MG63 (cell line): ENCODE data around the gene MCU. TPM values are rescaled to one million over a fixed set of nuclear protein-coding genes. Genes with fewer than 3 reads are reported as not detected.
A peak's percentile ranks its signal among the peaks of the same experiment; 100 is the strongest.
"Not testable (repeated sequence)": the region's sequence is repeated elsewhere in the genome, so short reads cannot be mapped to it uniquely, and the experiment has no call there.

Experiments used
- DNase-seq: peaks from one replicate; pipeline ENCODE4 v3.0.0-alpha.2; 2020
- H3K27me3 ChIP-seq: fragments of 250-450 bp; sonication (Bioruptor Pico); 2 replicates; pipeline ENCODE4 v1.5.1; 2020; ENCODE audit warnings: mild to moderate bottlenecking, moderate library complexity
- H3K36me3 ChIP-seq: fragments of 250-450 bp; sonication (Bioruptor Pico); 2 replicates; pipeline ENCODE4 v1.5.1; 2020; ENCODE audit warnings: mild to moderate bottlenecking, moderate library complexity
- H3K4me3 ChIP-seq: fragments of 250-450 bp; sonication (Bioruptor Pico); 2 replicates; pipeline ENCODE4 v1.5.1; 2020; ENCODE audit warnings: mild to moderate bottlenecking, moderate library complexity
- H3K9me3 ChIP-seq: fragments of 250-450 bp; sonication (Bioruptor Pico); 2 replicates; pipeline ENCODE4 v1.5.1; 2020; ENCODE audit warnings: mild to moderate bottlenecking, moderate library complexity
- total RNA-seq: library from RNA; depleted of rRNA; stranded (reverse); fragments of >200 nt; shearing (Covaris generic); gene quantifications from 2 replicates; pipeline ENCODE4 v1.2.3, GENCODE V29; 2014; ENCODE audit warnings: low replicate concordance

Gene MCU
- total RNA-seq, 1 experiment from 2014 or later = 24.5 TPM

DNA sequence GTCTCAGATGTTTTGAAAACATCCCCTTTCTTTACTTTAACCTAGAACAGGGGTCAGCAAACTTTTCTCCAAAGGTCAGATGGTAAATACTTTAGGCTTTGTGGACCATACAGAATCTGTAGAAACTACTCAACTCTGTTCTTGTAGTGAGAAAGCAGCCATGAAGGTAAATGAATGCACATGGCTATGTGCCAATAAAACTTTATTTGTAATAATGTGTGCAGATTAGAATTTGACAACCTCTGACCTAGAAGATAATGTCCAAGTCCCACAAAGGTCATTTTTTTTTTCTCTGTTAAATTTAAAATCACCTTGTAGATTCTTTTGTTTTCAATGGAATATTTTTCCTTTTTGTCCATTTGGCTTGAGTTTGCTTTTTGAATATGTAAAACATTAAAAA lies 218.8 kb downstream of the MCU start:
- Histone ChIP-seq H3K4me3 (no peak overlapping the region), H3K36me3 (no peaks in the 10 kb centered on the region), H3K27me3 (no peaks in the 10 kb centered on the region), H3K9me3 (no peaks in the 10 kb centered on the region)
- DNase-seq = no peak

- no peaks in the 10 kb centered on the region for H3K36me3 ChIP-seq
- no peaks in the 10 kb centered on the region for H3K9me3 ChIP-seq
- H3K4me3 ChIP-seq = no peak overlapping the region
- no peak for DNase-seq
- H3K27me3 ChIP-seq = no peaks in the 10 kb centered on the region
Observed at GRCh38 chr10:72911758-72912157, 219.8 kb downstream of the MCU start.

DNA sequence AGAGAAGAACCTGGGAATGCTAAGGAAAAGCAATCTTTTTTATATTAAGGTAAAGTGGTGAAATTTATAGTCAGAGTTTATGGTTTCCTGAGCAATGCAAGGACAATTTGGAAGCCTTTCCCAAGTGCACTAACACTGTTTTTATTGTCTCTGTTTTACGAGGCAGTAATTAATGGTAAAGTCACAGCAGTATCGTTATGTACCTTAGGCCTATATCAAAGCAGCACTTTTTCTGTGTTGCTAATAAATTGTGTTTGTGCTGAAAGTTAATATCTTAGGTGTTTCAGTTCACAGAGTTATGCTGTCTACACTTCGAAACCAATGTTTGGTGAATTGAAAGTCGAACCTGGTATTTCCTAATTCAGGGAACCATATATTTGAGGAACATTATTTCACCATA lies 220.8 kb downstream of the MCU start:
- Histone ChIP-seq H3K36me3 (no peaks in the 10 kb centered on the region), H3K9me3 (no peaks in the 10 kb centered on the region), H3K27me3 (no peaks in the 10 kb centered on the region), H3K4me3 (no peak overlapping the region)
- DNase-seq = no peak

DNA sequence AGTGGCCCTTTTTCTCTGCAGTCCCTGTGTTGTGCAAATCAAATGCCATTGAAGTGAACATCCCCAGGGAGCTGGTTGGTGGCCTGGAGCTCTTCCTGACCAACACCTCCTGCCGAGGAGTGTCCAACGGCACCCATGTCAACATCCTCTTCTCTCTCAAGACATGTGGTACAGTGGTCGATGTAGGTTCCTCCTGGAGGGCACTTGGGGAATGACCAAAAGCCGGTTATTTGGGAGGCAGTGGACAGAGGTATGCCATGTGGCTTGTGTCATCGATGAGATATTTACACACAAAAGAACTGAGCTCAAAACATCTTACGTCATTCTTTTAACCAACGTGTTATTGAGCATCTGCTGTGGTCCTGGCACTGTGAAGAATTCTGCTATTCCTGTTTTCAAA lies 221.3 kb downstream of the MCU start:
- no peak for DNase-seq
- Histone ChIP-seq H3K27me3 (no peaks in the 10 kb centered on the region), H3K36me3 (no peaks in the 10 kb centered on the region), H3K4me3 (no peak overlapping the region), H3K9me3 (no peaks in the 10 kb centered on the region)

DNA sequence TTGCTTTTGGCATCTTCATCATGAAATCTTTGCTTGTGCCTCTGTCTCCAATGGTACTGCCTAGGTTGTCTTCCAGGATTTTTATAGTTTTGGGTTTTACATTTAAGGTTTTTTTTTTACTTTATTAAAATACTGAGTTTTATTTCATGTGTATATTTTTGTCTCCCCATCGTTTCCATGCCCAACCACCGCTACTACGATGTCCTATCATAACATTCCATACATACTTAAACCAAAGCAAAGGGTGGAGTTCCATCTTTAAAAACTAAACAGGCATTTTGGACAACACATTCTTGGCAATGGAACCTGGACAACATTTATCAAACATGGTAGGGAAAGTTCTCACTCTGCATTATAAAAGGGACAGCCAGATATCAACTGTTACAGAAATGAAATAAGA lies 225.3 kb downstream of the MCU start:
- H3K9me3 ChIP-seq, H3K27me3 ChIP-seq, H3K36me3 ChIP-seq, H3K4me3 ChIP-seq, DNase-seq: not testable (repeated sequence)

DNA sequence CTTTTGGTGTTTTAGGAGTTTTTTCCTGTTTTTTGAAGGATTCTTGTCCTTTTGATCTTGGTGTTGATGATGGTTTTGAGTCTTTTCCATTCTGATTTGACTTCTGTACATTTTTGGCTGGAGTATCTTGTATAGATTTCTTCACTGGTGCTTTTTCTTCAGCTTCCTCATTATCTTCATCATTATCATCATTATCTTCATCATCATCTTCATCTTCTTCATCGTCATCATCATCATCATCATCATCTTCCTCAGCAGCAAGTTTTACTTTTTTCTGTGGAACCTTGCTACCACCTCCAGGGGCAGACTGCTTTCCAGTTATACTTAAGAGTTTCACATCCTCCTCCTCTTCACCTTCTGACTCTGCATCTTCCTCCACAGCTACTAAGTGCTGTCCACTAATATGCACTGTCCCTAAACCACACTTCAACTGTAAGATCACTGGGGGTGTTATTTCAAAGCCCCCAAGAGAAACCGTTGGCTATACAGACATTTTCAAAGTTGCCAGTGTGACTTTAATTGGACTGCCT lies 225.9 kb downstream of the MCU start:
- not testable (repeated sequence) for H3K36me3 ChIP-seq, H3K4me3 ChIP-seq, H3K27me3 ChIP-seq, DNase-seq, H3K9me3 ChIP-seq

DNA sequence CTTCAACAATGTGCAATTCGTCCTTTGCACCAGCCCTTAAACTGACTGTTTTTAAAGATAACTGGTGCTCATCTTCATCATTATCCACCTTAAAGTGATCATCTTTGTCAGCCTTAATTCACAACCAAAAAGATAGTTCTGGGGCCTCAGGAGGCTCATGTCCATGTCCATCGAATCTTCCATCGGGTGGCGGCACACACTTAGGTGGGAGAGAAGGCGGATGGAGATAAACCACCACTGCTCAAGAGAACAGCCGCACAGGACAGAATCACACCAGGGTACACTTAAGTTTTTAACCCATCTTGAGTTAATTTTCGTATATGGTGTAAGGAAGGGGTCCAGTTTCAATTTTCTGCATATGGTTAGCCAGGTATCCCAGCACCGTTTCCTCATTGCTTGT lies 226.4 kb downstream of the MCU start:
- H3K27me3 ChIP-seq = no peaks in the 10 kb centered on the region
- no peaks in the 10 kb centered on the region for H3K36me3 ChIP-seq
- no peak overlapping the region for H3K4me3 ChIP-seq
- peaks cover 3% of the 10 kb centered on the region for H3K9me3 ChIP-seq
- no peak for DNase-seq

GRCh38 chr10:72921147-72921683 lies 229.3 kb downstream of the MCU start:
- not testable (repeated sequence) for H3K36me3 ChIP-seq, H3K4me3 ChIP-seq, H3K27me3 ChIP-seq, H3K9me3 ChIP-seq, DNase-seq

DNA sequence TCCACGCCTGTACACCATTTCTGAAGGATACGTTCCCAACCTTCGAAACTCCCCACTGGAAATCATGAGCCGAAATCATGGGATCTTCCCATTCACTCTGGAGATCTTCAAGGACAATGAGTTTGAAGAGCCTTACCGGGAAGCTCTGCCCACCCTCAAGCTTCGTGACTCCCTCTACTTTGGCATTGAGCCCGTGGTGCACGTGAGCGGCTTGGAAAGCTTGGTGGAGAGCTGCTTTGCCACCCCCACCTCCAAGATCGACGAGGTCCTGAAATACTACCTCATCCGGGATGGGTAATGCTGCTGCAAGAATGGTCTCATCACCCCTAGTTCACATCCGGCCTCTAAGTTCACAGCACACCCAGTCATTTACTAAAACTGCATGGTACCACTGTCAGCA lies 232.4 kb downstream of the MCU start:
- H3K36me3 ChIP-seq = no peaks in the 10 kb centered on the region
- H3K9me3 ChIP-seq = peaks cover 3% of the 10 kb centered on the region
- H3K27me3 ChIP-seq = no peaks in the 10 kb centered on the region
- no peak overlapping the region for H3K4me3 ChIP-seq
- no peak for DNase-seq

DNA sequence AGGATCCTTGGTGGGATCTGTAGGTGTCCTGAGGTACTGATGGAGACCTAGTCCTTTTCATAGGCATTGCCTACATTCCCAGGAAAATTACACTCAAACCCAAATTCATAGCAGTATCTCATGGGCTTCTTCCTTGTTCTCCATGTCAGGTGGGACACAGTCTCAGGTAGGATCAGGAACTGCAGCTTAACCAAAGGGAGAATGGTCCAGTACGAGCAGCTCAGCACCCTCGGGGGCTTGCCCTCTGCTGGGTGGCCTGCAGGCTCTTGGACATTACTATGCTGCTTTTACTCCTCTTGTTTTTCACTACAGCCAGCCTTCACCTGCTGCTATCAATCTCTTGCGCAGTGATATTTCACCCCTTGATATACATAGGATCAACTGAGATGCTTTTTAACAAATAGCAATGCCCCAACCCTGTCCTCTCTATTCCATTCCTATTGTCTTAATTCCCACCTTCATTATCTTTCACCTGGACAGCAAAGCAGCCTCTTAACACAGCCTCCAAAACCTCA lies 234.1 kb downstream of the MCU start:
- H3K9me3 ChIP-seq = peaks cover 2% of the 10 kb centered on the region; the same call in 1 of the 2 replicates
- no peak for DNase-seq
- H3K36me3 ChIP-seq = no peaks in the 10 kb centered on the region
- no peak overlapping the region for H3K4me3 ChIP-seq
- no peaks in the 10 kb centered on the region for H3K27me3 ChIP-seq

GRCh38 chr10:72927485-72927884 lies 235.5 kb downstream of the MCU start:
- no peaks in the 10 kb centered on the region for H3K27me3 ChIP-seq
- no peak overlapping the region for H3K4me3 ChIP-seq
- no peak for DNase-seq
- H3K9me3 ChIP-seq = no peaks in the 10 kb centered on the region
- H3K36me3 ChIP-seq = no peaks in the 10 kb centered on the region

- no peaks in the 10 kb centered on the region for H3K27me3 ChIP-seq
- no peak overlapping the region for H3K4me3 ChIP-seq
- no peaks in the 10 kb centered on the region for H3K9me3 ChIP-seq
- no peaks in the 10 kb centered on the region for H3K36me3 ChIP-seq
- DNase-seq = no peak
Observed at GRCh38 chr10:72928798-72929197, 236.9 kb downstream of the MCU start.

DNA sequence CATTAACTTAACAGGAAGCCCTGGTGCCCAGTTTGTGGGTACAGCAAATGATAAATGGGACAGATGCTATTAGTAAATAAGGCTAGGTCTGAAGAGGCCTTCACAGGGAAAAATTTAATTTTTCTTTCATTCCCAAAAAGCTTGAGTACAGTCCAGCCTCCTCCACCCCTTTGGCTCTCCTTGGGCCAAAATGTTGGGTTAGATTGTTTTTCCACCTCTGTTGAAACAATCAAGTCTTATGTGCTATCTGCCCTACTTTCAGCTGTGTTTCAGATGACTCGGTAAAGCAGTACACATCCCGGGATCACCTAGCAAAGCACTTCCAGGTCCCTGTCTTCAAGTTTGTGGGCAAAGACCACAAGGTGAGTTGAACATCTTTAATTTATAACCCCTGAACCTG lies 238.3 kb downstream of the MCU start:
- Histone ChIP-seq H3K36me3 (no peaks in the 10 kb centered on the region), H3K27me3 (no peaks in the 10 kb centered on the region), H3K4me3 (no peak overlapping the region), H3K9me3 (no peaks in the 10 kb centered on the region)
- no peak for DNase-seq

GRCh38 chr10:72932259-72933015 lies 240.5 kb downstream of the MCU start:
- H3K27me3 ChIP-seq = no peaks in the 10 kb centered on the region
- DNase-seq = no peak
- H3K36me3 ChIP-seq = no peaks in the 10 kb centered on the region
- H3K9me3 ChIP-seq = no peaks in the 10 kb centered on the region
- H3K4me3 ChIP-seq = no peak overlapping the region

- H3K27me3 ChIP-seq = no peaks in the 10 kb centered on the region
- H3K4me3 ChIP-seq = no peak overlapping the region
- H3K36me3 ChIP-seq = no peaks in the 10 kb centered on the region
- peak; percentile 34 for DNase-seq
- no peaks in the 10 kb centered on the region for H3K9me3 ChIP-seq
Observed at GRCh38 chr10:72935361-72935760, 243.4 kb downstream of the MCU start.
